Type B pancreatic cell (in vitro differentiated cells): ENCODE results near the gene FBXW4. TPM values are rescaled to one million over a fixed set of nuclear protein-coding genes. Genes with fewer than 3 reads are reported as not detected.

Source experiments
- DNase-seq: peaks from one replicate; pipeline ENCODE4 v3.0.0; 2021; ENCODE audit warnings: mixed read lengths; ENCODE audit not compliant: unreplicated experiment; ENCODE audit errors: extremely low spot score
- H3K27ac Mint-ChIP-seq: 2 replicates; pipeline ENCODE4 v1.8.0; 2021; ENCODE audit warnings: mild to moderate bottlenecking, mixed read lengths
- H3K27me3 Mint-ChIP-seq: 2 replicates; pipeline ENCODE4 v1.8.0; 2021; ENCODE audit warnings: mixed read lengths
- H3K36me3 Mint-ChIP-seq: 2 replicates; pipeline ENCODE4 v1.8.0; 2021; ENCODE audit warnings: mixed read lengths
- H3K4me1 Mint-ChIP-seq: one replicate; pipeline ENCODE4 v1.8.0; 2021; ENCODE audit warnings: mixed read lengths; ENCODE audit not compliant: unreplicated experiment
- H3K4me3 Mint-ChIP-seq: 2 replicates; pipeline ENCODE4 v1.8.0; 2021; ENCODE audit warnings: mild to moderate bottlenecking, mixed read lengths
- H3K9me3 Mint-ChIP-seq: 2 replicates; pipeline ENCODE4 v1.8.0; 2021; ENCODE audit warnings: mixed read lengths
- CTCF ChIP-seq: fragments of 200-600 bp; sonication (generic); conservative IDR thresholded peaks from 2 replicates; pipeline ENCODE4 v1.5.0; 2021; ENCODE audit warnings: antibody characterized with exemption, mild to moderate bottlenecking
- total RNA-seq: library from RNA; stranded (reverse); gene quantifications from 2 replicates; pipeline ENCODE4 v1.2.1, GENCODE V29; 2021; ENCODE audit warnings: low replicate concordance

Gene FBXW4
- total RNA-seq, 1 donor from 2014 or later = 43.7 TPM

GRCh38 chr10:101588879-101589278 lies 106.1 kb downstream of the FBXW4 start:
- no peaks in the 10 kb centered on the region for H3K9me3 Mint-ChIP-seq
- H3K4me1 Mint-ChIP-seq = peaks cover 11% of the 10 kb centered on the region
- peak overlapping the region; percentile 95 for H3K4me3 Mint-ChIP-seq
- no peak for DNase-seq
- H3K27me3 Mint-ChIP-seq = no peaks in the 10 kb centered on the region
- TF ChIP-seq CTCF = no peak
- peak overlapping the region; percentile 74 for H3K27ac Mint-ChIP-seq
- peaks cover 7% of the 10 kb centered on the region for H3K36me3 Mint-ChIP-seq

- Mint-ChIP-seq H3K9me3 (no peaks in the 10 kb centered on the region), H3K4me1 (peaks cover 11% of the 10 kb centered on the region), H3K27me3 (no peaks in the 10 kb centered on the region), H3K27ac (peak within 1 kb of the TSS; percentile 74), H3K4me3 (peak within 1 kb of the TSS; percentile 95), H3K36me3 (peaks cover 7% of the 10 kb centered on the region)
- peak; percentile 92 for DNase-seq
- TF ChIP-seq CTCF = no peak
Observed at GRCh38 chr10:101587725-101588653, 107.0 kb downstream of the FBXW4 start, which contains the start of the genes DPCD and POLL. Gene DPCD (plus strand): TSS chr10:101588321. CDS start chr10:101588337, 16 bp downstream. Gene POLL (minus strand): TSS chr10:101588257. CDS start chr10:101587360, 897 bp downstream.

GRCh38 chr10:101585841-101586240 lies 109.1 kb downstream of the FBXW4 start:
- H3K36me3 Mint-ChIP-seq = peaks cover 7% of the 10 kb centered on the region

GRCh38 chr10:101580486-101581399 lies 114.2 kb downstream of the FBXW4 start:
- Mint-ChIP-seq H3K27ac (no peak overlapping the region), H3K4me1 (no peaks in the 10 kb centered on the region), H3K9me3 (no peaks in the 10 kb centered on the region), H3K36me3 (peaks cover 3% of the 10 kb centered on the region), H3K4me3 (no peak overlapping the region), H3K27me3 (no peaks in the 10 kb centered on the region)
- no peak for DNase-seq
- no peak for TF ChIP-seq CTCF

More at GRCh38 chr10:101585841-101586240, 109.1 kb downstream of the FBXW4 start:
- no peak for DNase-seq
- no peak for TF ChIP-seq CTCF
- H3K4me1 Mint-ChIP-seq = peaks cover 9% of the 10 kb centered on the region
- no peak overlapping the region for H3K27ac Mint-ChIP-seq
- no peaks in the 10 kb centered on the region for H3K27me3 Mint-ChIP-seq
- no peaks in the 10 kb centered on the region for H3K9me3 Mint-ChIP-seq
- peak overlapping the region; percentile 45 for H3K4me3 Mint-ChIP-seq

GRCh38 chr10:101579516-101579870 lies 115.5 kb downstream of the FBXW4 start:
- no peaks in the 10 kb centered on the region for H3K27me3 Mint-ChIP-seq
- peaks cover 2% of the 10 kb centered on the region for H3K36me3 Mint-ChIP-seq
- H3K27ac Mint-ChIP-seq = no peak overlapping the region
- H3K9me3 Mint-ChIP-seq = no peaks in the 10 kb centered on the region
- H3K4me3 Mint-ChIP-seq = no peak overlapping the region
- TF ChIP-seq CTCF = no peak
- DNase-seq = no peak
- no peaks in the 10 kb centered on the region for H3K4me1 Mint-ChIP-seq
